Measurements from ENCODE around the gene CMC2. TPM values are rescaled to one million over a fixed set of nuclear protein-coding genes. Genes with fewer than 3 reads are reported as not detected.

CMC2 gene
- total RNA-seq, 3 donors from 2014 or later, result 27.5 to 38.5 (median 31.5) TPM

DNA sequence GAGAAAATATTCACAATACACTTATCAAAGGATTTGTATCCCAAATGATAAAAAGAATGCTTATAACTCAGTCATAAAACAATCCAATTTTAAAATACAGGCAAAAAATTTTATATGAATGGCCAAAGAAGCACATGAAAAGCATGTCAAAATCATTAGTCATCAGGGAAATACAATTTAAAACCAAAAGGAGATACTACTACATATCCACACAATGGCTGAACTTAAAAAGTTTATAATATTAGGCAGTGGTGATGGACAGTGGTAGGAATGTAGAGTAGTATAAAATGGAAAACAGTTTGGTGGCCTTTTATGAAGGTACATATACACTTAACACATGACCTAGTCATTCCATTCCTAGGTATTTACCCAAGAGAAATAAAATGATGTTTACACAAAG is 12.2 kb downstream of the CMC2 start:
- DNase-seq (ENCODE audit: low spot score in 2 of 2), result no peak
- no peaks in the 10 kb centered on the region for H3K4me1 ChIP-seq
- TF ChIP-seq POLR2AphosphoS5 (IDR thresholded peaks at IDR 0.05) (no peak), POLR2A (IDR thresholded peaks at IDR 0.05) (no peak)
- TF ChIP-seq, protein P1, sequence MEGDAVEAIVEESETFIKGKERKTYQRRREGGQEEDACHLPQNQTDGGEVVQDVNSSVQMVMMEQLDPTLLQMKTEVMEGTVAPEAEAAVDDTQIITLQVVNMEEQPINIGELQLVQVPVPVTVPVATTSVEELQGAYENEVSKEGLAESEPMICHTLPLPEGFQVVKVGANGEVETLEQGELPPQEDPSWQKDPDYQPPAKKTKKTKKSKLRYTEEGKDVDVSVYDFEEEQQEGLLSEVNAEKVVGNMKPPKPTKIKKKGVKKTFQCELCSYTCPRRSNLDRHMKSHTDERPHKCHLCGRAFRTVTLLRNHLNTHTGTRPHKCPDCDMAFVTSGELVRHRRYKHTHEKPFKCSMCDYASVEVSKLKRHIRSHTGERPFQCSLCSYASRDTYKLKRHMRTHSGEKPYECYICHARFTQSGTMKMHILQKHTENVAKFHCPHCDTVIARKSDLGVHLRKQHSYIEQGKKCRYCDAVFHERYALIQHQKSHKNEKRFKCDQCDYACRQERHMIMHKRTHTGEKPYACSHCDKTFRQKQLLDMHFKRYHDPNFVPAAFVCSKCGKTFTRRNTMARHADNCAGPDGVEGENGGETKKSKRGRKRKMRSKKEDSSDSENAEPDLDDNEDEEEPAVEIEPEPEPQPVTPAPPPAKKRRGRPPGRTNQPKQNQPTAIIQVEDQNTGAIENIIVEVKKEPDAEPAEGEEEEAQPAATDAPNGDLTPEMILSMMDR (IDR thresholded peaks at IDR 0.05), result no peak
- H3K27me3 ChIP-seq, result no peaks in the 10 kb centered on the region
- no peak overlapping the region for H3K4me3 ChIP-seq
- no peaks in the 10 kb centered on the region for H3K9me3 ChIP-seq
- intact Hi-C loops (cut with DNase I; ENCODE audit: low total_unique reads), result no loop called here
- no peaks in the 10 kb centered on the region for H3K36me3 ChIP-seq
- no peak overlapping the region for H3K27ac ChIP-seq

DNA sequence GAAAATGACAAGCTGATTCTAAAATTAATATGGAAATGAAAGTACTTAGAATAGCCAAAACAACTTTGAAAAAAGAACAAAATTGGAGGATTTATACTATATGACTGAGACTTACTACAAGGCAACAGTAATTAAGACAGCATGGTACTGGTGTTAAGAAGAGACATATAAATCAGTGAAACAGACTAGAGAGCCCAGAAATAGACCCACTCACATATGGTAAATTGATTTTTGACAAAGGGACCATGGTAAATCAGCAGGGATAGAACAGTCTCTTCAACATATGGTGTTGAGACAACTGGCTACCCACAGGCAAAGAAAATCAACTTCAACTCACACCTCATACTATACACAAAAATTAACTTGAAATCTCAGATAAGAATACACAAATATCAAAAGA is 12.9 kb downstream of the CMC2 start:
- H3K4me3 ChIP-seq, result no peak overlapping the region
- no peaks in the 10 kb centered on the region for H3K27me3 ChIP-seq
- no peak overlapping the region for H3K27ac ChIP-seq
- intact Hi-C loops (cut with DNase I; ENCODE audit: low total_unique reads), result no loop called here
- H3K9me3 ChIP-seq, result no peaks in the 10 kb centered on the region
- no peak for DNase-seq (ENCODE audit: low spot score in 2 of 2)
- TF ChIP-seq, protein P1 (IDR thresholded peaks at IDR 0.05), result no peak
- TF ChIP-seq POLR2A (IDR thresholded peaks at IDR 0.05) (no peak), POLR2AphosphoS5 (IDR thresholded peaks at IDR 0.05) (no peak)
- no peaks in the 10 kb centered on the region for H3K4me1 ChIP-seq
- H3K36me3 ChIP-seq, result no peaks in the 10 kb centered on the region

- Histone ChIP-seq H3K4me3 (no peak overlapping the region), H3K27ac (no peak overlapping the region), H3K36me3 (no peaks in the 10 kb centered on the region), H3K27me3 (no peaks in the 10 kb centered on the region), H3K9me3 (no peaks in the 10 kb centered on the region), H3K4me1 (no peaks in the 10 kb centered on the region)
- DNase-seq (ENCODE audit: low spot score in 2 of 2), result no peak
- intact Hi-C loops (cut with DNase I; ENCODE audit: low total_unique reads), result no loop called here
- TF ChIP-seq POLR2A (IDR thresholded peaks at IDR 0.05) (no peak), POLR2AphosphoS5 (IDR thresholded peaks at IDR 0.05) (no peak)
- TF ChIP-seq, protein P1 (IDR thresholded peaks at IDR 0.05), result no peak
Observed at GRCh38 chr16:80993307-80993706, 13.4 kb downstream of the CMC2 start.

DNA sequence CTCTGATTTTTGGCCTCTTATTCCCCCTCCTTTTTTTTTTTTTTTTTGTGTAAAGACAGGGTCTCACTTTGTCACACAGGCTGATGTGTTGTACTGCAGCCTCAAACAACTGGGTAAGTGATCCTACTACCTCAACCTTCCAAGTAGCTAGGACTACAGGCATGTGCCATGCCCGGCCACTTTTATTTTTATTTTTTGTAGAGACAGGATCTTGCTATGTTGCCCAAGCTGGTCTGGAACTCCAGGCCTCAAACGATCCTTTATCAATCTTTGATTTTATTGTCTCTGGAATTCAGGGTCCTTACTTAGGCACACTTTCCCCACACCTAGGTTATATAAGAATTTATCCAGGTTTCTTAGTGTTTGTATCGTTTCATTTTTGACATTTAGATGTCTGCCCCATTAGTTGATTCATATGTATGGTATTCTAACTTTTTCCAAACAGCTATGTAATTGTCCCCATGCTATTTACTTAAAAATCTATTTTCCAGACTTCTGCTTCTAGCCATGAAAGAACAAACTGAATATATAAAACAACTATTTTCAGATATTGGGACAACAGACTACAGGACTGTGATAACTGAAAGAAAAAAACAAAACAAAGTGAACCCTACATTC is 13.9 kb downstream of the CMC2 start:
- H3K4me3 ChIP-seq, result no peak overlapping the region
- TF ChIP-seq, protein P1 (IDR thresholded peaks at IDR 0.05), result no peak
- TF ChIP-seq POLR2AphosphoS5 (IDR thresholded peaks at IDR 0.05), result no peak
- TF ChIP-seq POLR2A (IDR thresholded peaks at IDR 0.05), result no peak

DNA sequence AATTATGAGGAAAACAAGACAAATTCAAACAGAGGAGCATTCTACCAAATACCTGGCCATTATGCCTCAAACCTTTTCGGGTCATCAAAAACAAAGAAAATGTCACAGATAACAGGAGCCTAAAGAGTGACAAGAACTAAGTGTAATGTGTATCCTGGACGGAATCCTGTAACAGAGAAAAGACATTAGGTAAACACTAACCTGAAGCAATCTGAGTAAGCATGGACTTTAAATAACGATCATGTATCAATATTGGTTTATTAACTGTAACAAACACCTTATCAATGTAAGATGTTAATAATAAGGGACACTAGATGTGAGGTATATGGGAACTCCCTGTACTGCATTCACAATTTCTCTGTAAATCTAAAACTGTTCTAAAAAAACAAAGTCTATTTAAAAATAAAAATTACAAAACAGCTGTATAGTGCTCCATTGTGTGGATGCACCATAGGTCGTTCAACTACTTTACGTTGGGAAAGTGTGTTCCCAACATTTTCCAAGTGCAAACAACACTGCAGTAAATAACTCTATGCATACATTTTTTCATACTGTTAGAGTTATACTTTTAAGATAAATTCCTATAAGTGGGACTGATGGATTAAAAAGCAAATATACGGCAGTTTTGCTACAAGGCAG is 14.8 kb downstream of the CMC2 start:
- intact Hi-C loops (cut with DNase I; ENCODE audit: low total_unique reads), result no loop called here
- Histone ChIP-seq H3K4me3 (no peak overlapping the region), H3K27me3 (no peaks in the 10 kb centered on the region), H3K36me3 (no peaks in the 10 kb centered on the region), H3K4me1 (no peaks in the 10 kb centered on the region), H3K9me3 (no peaks in the 10 kb centered on the region), H3K27ac (no peak overlapping the region)
- TF ChIP-seq POLR2AphosphoS5 (IDR thresholded peaks at IDR 0.05) (no peak), POLR2A (IDR thresholded peaks at IDR 0.05) (no peak)
- TF ChIP-seq, protein P1 (IDR thresholded peaks at IDR 0.05), result no peak
- no peak for DNase-seq (ENCODE audit: low spot score in 2 of 2)

More for the DNA sequence above, 13.9 kb downstream of the CMC2 start:
- Histone ChIP-seq H3K27ac (no peak overlapping the region), H3K9me3 (no peaks in the 10 kb centered on the region), H3K27me3 (no peaks in the 10 kb centered on the region), H3K36me3 (no peaks in the 10 kb centered on the region), H3K4me1 (no peaks in the 10 kb centered on the region)
- intact Hi-C loops (cut with DNase I; ENCODE audit: low total_unique reads), result no loop called here
- no peak for DNase-seq (ENCODE audit: low spot score in 2 of 2)

Data from breast epithelium (tissue), 4 donors.